Epithelial cell of esophagus (primary cell): Measurements from ENCODE around the gene UBTF.

Source experiments
- DNase-seq: peaks from one replicate; pipeline ENCODE4 v3.0.0; 2010; ENCODE audit warnings: low read depth
- H3K4me3 ChIP-seq: 2 replicates; pipeline ENCODE4 v1.5.1; 2011; ENCODE audit warnings: mild to moderate bottlenecking, low read length, control low read depth
- CTCF ChIP-seq: IDR thresholded peaks from 2 replicates; pipeline ENCODE4 v1.5.1; 2011; ENCODE audit warnings: low read depth, mild to moderate bottlenecking, low read length, control low read depth, inconsistent platforms; ENCODE audit not compliant: insufficient read depth; ENCODE audit errors: missing control alignments

Gene UBTF

GRCh38 chr17:44230140-44230539 lies 10.7 kb upstream of the UBTF start:
- H3K4me3 ChIP-seq = no peak overlapping the region
- no peak for DNase-seq
- no peak for TF ChIP-seq CTCF

- DNase-seq = no peak
- no peak for TF ChIP-seq CTCF
- no peak overlapping the region for H3K4me3 ChIP-seq
Observed at GRCh38 chr17:44229090-44229489, 9.6 kb upstream of the UBTF start.

GRCh38 chr17:44223541-44224071 lies 4.1 kb upstream of the UBTF start:
- DNase-seq = no peak
- no peak overlapping the region for H3K4me3 ChIP-seq
- TF ChIP-seq CTCF = no peak

GRCh38 chr17:44222112-44222869 lies 2.8 kb upstream of the UBTF start:
- TF ChIP-seq CTCF = no peak
- H3K4me3 ChIP-seq = peak overlapping the region; percentile 79
- peak; percentile 62 for DNase-seq

GRCh38 chr17:44221862-44222111 lies 2.3 kb upstream of the UBTF start:
- DNase-seq = no peak
- peak overlapping the region; percentile 79 for H3K4me3 ChIP-seq
- no peak for TF ChIP-seq CTCF

- TF ChIP-seq CTCF = no peak
- peak overlapping the region; percentile 79 for H3K4me3 ChIP-seq
- peak; percentile 86 for DNase-seq
Observed at GRCh38 chr17:44221084-44221861, 1.8 kb upstream of the UBTF start.
